ENCODE results near the gene TMEM39A.

GRCh38 chr3:119483101-119483500 lies 19.7 kb upstream of the TMEM39A start:
- TF ChIP-seq CTCF (IDR thresholded peaks at IDR 0.05) (no peak), POLR2A (IDR thresholded peaks at IDR 0.05) (no peak)
